BLaER1 (cell line): ENCODE data around the gene THUMPD3.

Experiments used
- H3K27ac ChIP-seq: shearing (Covaris generic); formaldehyde crosslinking; 2 replicates; pipeline ENCODE4 v1.8.1; 2022
- H3K27me3 ChIP-seq: shearing (Covaris generic); formaldehyde crosslinking; 2 replicates; pipeline ENCODE4 v1.8.1; 2022
- H3K36me3 ChIP-seq: shearing (Covaris generic); formaldehyde crosslinking; 2 replicates; pipeline ENCODE4 v1.8.1; 2022
- H3K4me1 ChIP-seq: shearing (Covaris generic); formaldehyde crosslinking; 2 replicates; pipeline ENCODE4 v1.8.1; 2022
- H3K4me2 ChIP-seq: shearing (Covaris generic); formaldehyde crosslinking; 2 replicates; pipeline ENCODE4 v1.8.1; 2022
- H3K4me3 ChIP-seq: shearing (Covaris generic); formaldehyde crosslinking; 2 replicates; pipeline ENCODE4 v1.8.1; 2022
- H3K9ac ChIP-seq: shearing (Covaris generic); formaldehyde crosslinking; 2 replicates; pipeline ENCODE4 v1.8.1; 2022
- H3K9me3 ChIP-seq: shearing (Covaris generic); formaldehyde crosslinking; 2 replicates; pipeline ENCODE4 v1.8.1; 2022
- H4K20me1 ChIP-seq: shearing (Covaris generic); formaldehyde crosslinking; 2 replicates; pipeline ENCODE4 v1.8.1; 2022
- Cebpa-rat ChIP-seq: shearing (Covaris generic); IDR thresholded peaks from 2 replicates; pipeline ENCODE4 v1.8.1; 2022

Gene THUMPD3

DNA sequence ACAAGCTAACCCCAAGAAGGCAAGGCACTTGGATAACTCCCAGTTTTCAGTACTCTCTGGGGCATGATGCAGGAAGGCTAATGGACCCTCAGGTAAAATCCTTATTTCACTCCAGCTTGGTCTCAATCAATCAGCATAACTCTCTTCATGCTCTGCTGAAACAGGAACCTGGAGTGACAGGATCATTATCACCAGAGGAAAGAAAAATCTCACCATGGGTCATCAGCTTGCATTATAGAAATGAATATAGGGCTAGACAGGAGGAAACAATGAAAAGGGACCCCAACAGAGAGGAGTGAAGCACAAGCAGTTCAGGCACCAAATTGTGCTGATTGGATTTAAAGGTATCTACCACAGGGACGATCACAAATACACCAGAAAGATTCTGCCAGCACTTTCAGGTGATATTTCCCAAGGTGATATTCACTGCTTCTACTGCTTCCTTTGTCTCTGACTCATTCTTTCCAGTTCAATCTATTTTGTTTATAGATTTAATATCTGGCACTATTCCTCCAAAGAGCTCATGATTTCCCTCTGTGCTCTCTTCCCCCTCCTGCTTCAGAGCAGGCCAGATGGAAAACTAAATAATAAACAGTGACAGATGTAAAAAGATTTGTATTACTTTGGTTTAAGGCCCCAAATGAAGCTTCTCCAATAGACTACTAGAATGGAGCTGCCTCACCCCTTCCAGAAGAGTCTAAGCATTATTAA, 22.9 kb upstream of the THUMPD3 start:
- H3K9ac ChIP-seq, result no peak overlapping the region
- H3K4me3 ChIP-seq, result no peak overlapping the region
- H4K20me1 ChIP-seq, result no peaks in the 10 kb centered on the region
- H3K9me3 ChIP-seq, result no peaks in the 10 kb centered on the region
- TF ChIP-seq Cebpa-rat, result no peak
- no peaks in the 10 kb centered on the region for H3K4me1 ChIP-seq
- H3K36me3 ChIP-seq, result no peaks in the 10 kb centered on the region
- no peaks in the 10 kb centered on the region for H3K27me3 ChIP-seq
- H3K27ac ChIP-seq, result no peak overlapping the region
- no peak overlapping the region for H3K4me2 ChIP-seq

- Histone ChIP-seq H3K4me3 (no peak overlapping the region), H3K27me3 (no peaks in the 10 kb centered on the region), H3K27ac (no peak overlapping the region), H4K20me1 (no peaks in the 10 kb centered on the region), H3K36me3 (no peaks in the 10 kb centered on the region), H3K9ac (no peak overlapping the region), H3K4me1 (no peaks in the 10 kb centered on the region), H3K4me2 (no peak overlapping the region), H3K9me3 (no peaks in the 10 kb centered on the region)
- TF ChIP-seq Cebpa-rat, result no peak
Measured at GRCh38 chr3:9340472-9340902, 22.4 kb upstream of the THUMPD3 start.

DNA sequence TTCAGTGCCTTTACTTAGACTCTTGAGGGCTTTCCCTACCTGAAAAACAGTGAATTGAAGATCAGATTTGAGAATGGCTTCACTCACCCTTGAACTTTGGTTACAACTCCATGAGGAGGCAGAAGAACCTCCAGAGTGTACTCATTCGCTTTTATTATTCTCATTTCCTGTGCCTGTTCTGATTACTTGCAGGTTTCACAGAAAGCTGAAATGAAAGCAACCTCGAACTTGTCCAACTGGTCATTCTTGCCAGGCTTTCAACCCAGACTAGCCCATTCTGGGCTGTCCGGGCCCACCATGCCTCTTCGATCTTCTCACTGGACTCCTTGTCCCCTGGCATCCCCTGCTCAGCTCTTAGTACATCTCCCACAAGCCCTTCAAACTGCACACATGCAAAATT, 20.2 kb upstream of the THUMPD3 start:
- no peak overlapping the region for H3K27ac ChIP-seq
- no peak overlapping the region for H3K4me3 ChIP-seq
- H3K4me1 ChIP-seq, result no peaks in the 10 kb centered on the region
- H3K4me2 ChIP-seq, result no peak overlapping the region
- no peaks in the 10 kb centered on the region for H3K27me3 ChIP-seq
- TF ChIP-seq Cebpa-rat, result no peak
- H3K9me3 ChIP-seq, result no peaks in the 10 kb centered on the region
- no peak overlapping the region for H3K9ac ChIP-seq
- H4K20me1 ChIP-seq, result no peaks in the 10 kb centered on the region
- no peaks in the 10 kb centered on the region for H3K36me3 ChIP-seq

GRCh38 chr3:9343115-9343514, 19.7 kb upstream of the THUMPD3 start:
- no peak for TF ChIP-seq Cebpa-rat
- H3K27ac ChIP-seq, result no peak overlapping the region
- no peak overlapping the region for H3K9ac ChIP-seq

GRCh38 chr3:9345041-9345440, 17.8 kb upstream of the THUMPD3 start:
- TF ChIP-seq Cebpa-rat, result no peak
- Histone ChIP-seq H3K4me3 (no peak overlapping the region), H3K4me1 (peaks cover 9% of the 10 kb centered on the region), H3K27ac (no peak overlapping the region), H3K36me3 (no peaks in the 10 kb centered on the region), H3K4me2 (no peak overlapping the region), H3K27me3 (no peaks in the 10 kb centered on the region), H3K9me3 (no peaks in the 10 kb centered on the region), H4K20me1 (no peaks in the 10 kb centered on the region), H3K9ac (no peak overlapping the region)

More at GRCh38 chr3:9343115-9343514, 19.7 kb upstream of the THUMPD3 start:
- no peaks in the 10 kb centered on the region for H3K9me3 ChIP-seq
- H3K4me1 ChIP-seq, result no peaks in the 10 kb centered on the region
- H3K4me3 ChIP-seq, result no peak overlapping the region
- H4K20me1 ChIP-seq, result no peaks in the 10 kb centered on the region
- no peaks in the 10 kb centered on the region for H3K27me3 ChIP-seq
- H3K36me3 ChIP-seq, result no peaks in the 10 kb centered on the region
- no peak overlapping the region for H3K4me2 ChIP-seq

- Histone ChIP-seq H3K36me3 (no peaks in the 10 kb centered on the region), H3K27me3 (no peaks in the 10 kb centered on the region), H3K4me1 (peaks cover 9% of the 10 kb centered on the region), H3K9me3 (no peaks in the 10 kb centered on the region), H3K27ac (no peak overlapping the region), H3K9ac (no peak overlapping the region), H4K20me1 (no peaks in the 10 kb centered on the region), H3K4me3 (no peak overlapping the region), H3K4me2 (no peak overlapping the region)
- TF ChIP-seq Cebpa-rat, result no peak
Measured at GRCh38 chr3:9346141-9346540, 16.7 kb upstream of the THUMPD3 start.

- Histone ChIP-seq H3K4me1 (peaks cover 9% of the 10 kb centered on the region), H3K9me3 (no peaks in the 10 kb centered on the region), H3K27me3 (no peaks in the 10 kb centered on the region), H3K36me3 (no peaks in the 10 kb centered on the region), H3K4me2 (no peak overlapping the region), H3K9ac (no peak overlapping the region), H3K27ac (no peak overlapping the region), H4K20me1 (no peaks in the 10 kb centered on the region), H3K4me3 (no peak overlapping the region)
- no peak for TF ChIP-seq Cebpa-rat
Measured at GRCh38 chr3:9347081-9347480, 15.8 kb upstream of the THUMPD3 start.

DNA sequence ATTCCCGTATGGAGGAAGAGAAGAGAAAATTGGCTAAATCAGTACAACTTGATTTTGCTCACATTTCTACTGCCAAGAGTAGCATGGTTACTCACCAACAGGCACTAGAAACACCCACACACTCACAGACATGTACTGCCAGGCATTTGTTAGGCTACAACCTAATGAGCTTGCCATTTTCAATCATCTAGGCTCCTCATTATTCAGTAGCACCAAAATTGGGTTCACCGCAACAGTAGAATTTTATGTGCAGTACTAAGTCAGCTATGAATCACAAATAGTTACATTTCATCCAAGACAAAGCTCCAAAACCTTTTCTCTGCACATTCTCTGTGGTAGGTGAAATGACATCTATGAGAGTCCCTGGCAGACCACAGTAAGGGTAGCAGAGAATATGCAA, 15.0 kb upstream of the THUMPD3 start:
- Histone ChIP-seq H3K9ac (no peak overlapping the region), H3K9me3 (no peaks in the 10 kb centered on the region), H3K36me3 (no peaks in the 10 kb centered on the region), H3K4me3 (no peak overlapping the region), H3K4me1 (peaks cover 12% of the 10 kb centered on the region), H4K20me1 (no peaks in the 10 kb centered on the region), H3K4me2 (no peak overlapping the region), H3K27ac (no peak overlapping the region), H3K27me3 (no peaks in the 10 kb centered on the region)
- TF ChIP-seq Cebpa-rat, result no peak

DNA sequence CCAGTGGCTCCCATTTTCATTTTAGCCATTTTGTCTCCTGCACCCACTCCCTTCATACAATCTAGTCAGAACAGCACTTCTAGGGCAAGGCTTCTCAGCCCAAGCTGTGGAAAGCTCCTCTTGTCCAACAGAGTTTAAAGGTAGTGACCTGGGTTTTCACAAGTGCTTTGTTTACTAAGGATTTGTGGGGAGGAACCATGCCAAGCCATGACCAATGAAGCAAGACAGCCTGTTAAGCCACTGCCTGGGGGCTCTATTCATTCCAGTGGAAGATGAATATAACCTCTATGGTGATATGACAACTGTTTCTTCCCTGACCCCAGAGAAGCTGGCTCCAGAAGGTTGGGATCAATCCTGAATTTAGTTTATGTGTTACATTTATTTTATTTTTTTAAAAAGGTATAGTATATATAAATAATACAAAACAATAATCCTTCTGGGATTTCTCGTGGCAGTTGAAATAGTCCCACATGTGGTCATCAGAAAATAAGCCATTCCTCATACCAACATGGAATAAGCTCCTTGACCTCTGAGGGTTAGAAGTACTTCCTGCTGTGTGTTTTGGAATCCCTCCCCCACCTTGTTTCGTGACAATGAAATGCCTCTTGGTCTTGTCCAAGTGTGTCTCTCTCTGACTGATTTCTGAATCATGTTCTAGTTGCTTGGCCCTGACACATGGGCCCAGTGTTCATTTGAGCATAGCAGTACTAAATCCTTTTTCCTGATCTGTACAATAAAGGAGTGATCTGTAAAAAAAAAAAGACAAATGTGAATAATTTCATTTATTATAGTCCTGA, 13.3 kb upstream of the THUMPD3 start:
- no peaks in the 10 kb centered on the region for H3K36me3 ChIP-seq
- no peaks in the 10 kb centered on the region for H4K20me1 ChIP-seq
- TF ChIP-seq Cebpa-rat, result no peak
- H3K4me1 ChIP-seq, result peaks cover 19% of the 10 kb centered on the region
- no peaks in the 10 kb centered on the region for H3K9me3 ChIP-seq
- peak overlapping the region; percentile 33 for H3K4me2 ChIP-seq
- H3K9ac ChIP-seq, result no peak overlapping the region
- H3K4me3 ChIP-seq, result no peak overlapping the region
- H3K27me3 ChIP-seq, result no peaks in the 10 kb centered on the region
- H3K27ac ChIP-seq, result no peak overlapping the region

DNA sequence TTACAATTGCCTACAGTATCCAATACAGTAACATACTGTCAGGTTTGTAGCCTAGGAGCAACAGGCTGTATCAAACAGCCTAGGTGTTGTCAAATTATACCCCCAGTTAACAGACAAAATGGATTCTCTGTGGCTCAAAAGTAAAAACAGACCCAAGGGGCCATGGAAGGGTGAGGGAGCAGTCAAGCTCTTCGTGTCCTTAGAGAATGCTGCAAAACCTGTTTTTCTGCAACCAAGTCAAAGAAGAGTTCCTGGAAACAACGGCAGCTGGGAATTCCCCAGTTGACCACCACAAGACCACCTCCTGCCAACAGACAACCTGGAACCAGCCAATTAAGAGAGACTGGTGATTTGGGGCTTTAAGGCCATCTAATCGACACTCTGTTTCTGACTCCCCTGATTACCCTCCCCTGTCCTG, 11.1 kb upstream of the THUMPD3 start:
- no peak overlapping the region for H3K4me3 ChIP-seq
- no peaks in the 10 kb centered on the region for H3K27me3 ChIP-seq
- peaks cover 19% of the 10 kb centered on the region for H3K4me1 ChIP-seq
- H3K4me2 ChIP-seq, result no peak overlapping the region
- no peaks in the 10 kb centered on the region for H3K9me3 ChIP-seq
- H3K9ac ChIP-seq, result no peak overlapping the region
- no peak for TF ChIP-seq Cebpa-rat
- no peaks in the 10 kb centered on the region for H3K36me3 ChIP-seq
- no peak overlapping the region for H3K27ac ChIP-seq
- no peaks in the 10 kb centered on the region for H4K20me1 ChIP-seq
